Ramos (cell line): ENCODE results near the gene CXADR.
"Not testable (repeated sequence)": the region's sequence is repeated elsewhere in the genome, so short reads cannot be mapped to it uniquely, and the experiment has no call there.

Experiments
- in situ Hi-C: fragments of 300-500 bp; cut with MboI; formaldehyde crosslinking; loops from one replicate; pipeline ENCODE4 v1.14.3; 2022; ENCODE audit warnings: low sequenced_read_pairs; ENCODE audit not compliant: unreplicated experiment

Gene CXADR

GRCh38 chr21:17501107-17502006 is 11.5 kb upstream of the CXADR start:
- in situ Hi-C loops = no loop called here

GRCh38 chr21:17502985-17503384 is 9.9 kb upstream of the CXADR start:
- in situ Hi-C loops = not testable (repeated sequence)

- in situ Hi-C loops = no loop called here
Measured at GRCh38 chr21:17506951-17507350, 5.9 kb upstream of the CXADR start.

GRCh38 chr21:17507591-17507990 is 5.3 kb upstream of the CXADR start:
- in situ Hi-C loops = no loop called here

- in situ Hi-C loops = no loop called here
Measured at GRCh38 chr21:17513214-17514123, 626 bp downstream of the CXADR start.

GRCh38 chr21:17514124-17514845 is 1.4 kb downstream of the CXADR start:
- in situ Hi-C loops = no loop called here

- in situ Hi-C loops = not testable (repeated sequence)
Measured at GRCh38 chr21:17517008-17517407, 4.2 kb downstream of the CXADR start.

GRCh38 chr21:17519208-17519738 is 6.4 kb downstream of the CXADR start:
- in situ Hi-C loops = no loop called here

- in situ Hi-C loops = no loop called here
Measured at GRCh38 chr21:17519965-17520609, 7.2 kb downstream of the CXADR start.

GRCh38 chr21:17523007-17523451 is 10.2 kb downstream of the CXADR start:
- in situ Hi-C loops = no loop called here

- in situ Hi-C loops = not testable (repeated sequence)
Measured at GRCh38 chr21:17523979-17524494, 11.2 kb downstream of the CXADR start.

- in situ Hi-C loops = no loop called here
Measured at GRCh38 chr21:17524635-17525034, 11.8 kb downstream of the CXADR start.

- in situ Hi-C loops = no loop called here
Measured at GRCh38 chr21:17526776-17527175, 13.9 kb downstream of the CXADR start.

GRCh38 chr21:17527240-17527639 is 14.4 kb downstream of the CXADR start:
- in situ Hi-C loops = no loop called here

- in situ Hi-C loops = no loop called here
Measured at GRCh38 chr21:17527711-17528110, 14.9 kb downstream of the CXADR start.

GRCh38 chr21:17529648-17530047 is 16.8 kb downstream of the CXADR start:
- in situ Hi-C loops = no loop called here

GRCh38 chr21:17532292-17532691 is 19.4 kb downstream of the CXADR start:
- in situ Hi-C loops = no loop called here

- in situ Hi-C loops = no loop called here
Measured at GRCh38 chr21:17536381-17536780, 23.5 kb downstream of the CXADR start.

- in situ Hi-C loops = no loop called here
Measured at GRCh38 chr21:17537299-17537698, 24.5 kb downstream of the CXADR start.
